ENCODE measurements around the gene RPS6KA6.
"Not testable (repeated sequence)": the region's sequence is repeated elsewhere in the genome, so short reads cannot be mapped to it uniquely, and the experiment has no call there.

The RPS6KA6 gene

GRCh38 chrX:84165711-84166110 lies 22.3 kb downstream of the RPS6KA6 start:
- no peak for DNase-seq (ENCODE audit: extremely low read depth in 1 of 2, low read depth in 1 of 2)

- no peak for DNase-seq (ENCODE audit: extremely low read depth in 1 of 2, low read depth in 1 of 2)
Measured at GRCh38 chrX:84162401-84162800, 25.6 kb downstream of the RPS6KA6 start.

DNA sequence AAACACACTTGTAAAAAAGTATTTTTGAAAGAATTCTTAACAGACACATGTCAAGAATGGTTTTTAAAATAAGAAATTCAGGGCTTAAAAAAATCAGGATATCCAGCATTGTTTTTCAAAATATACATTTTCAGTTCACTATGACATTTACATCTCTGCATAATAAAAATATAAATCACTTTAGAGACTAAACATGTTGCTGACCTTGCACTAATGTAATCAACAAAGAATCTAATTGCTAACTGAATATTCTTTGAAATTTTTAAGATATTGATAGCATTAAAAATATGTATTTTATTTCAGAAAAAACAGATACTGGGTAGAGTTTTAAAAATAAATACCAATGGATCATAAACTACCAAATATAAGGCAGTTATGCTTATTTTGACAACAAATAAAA lies 26.4 kb downstream of the RPS6KA6 start:
- no peak for DNase-seq (ENCODE audit: extremely low read depth in 1 of 2, low read depth in 1 of 2)

DNA sequence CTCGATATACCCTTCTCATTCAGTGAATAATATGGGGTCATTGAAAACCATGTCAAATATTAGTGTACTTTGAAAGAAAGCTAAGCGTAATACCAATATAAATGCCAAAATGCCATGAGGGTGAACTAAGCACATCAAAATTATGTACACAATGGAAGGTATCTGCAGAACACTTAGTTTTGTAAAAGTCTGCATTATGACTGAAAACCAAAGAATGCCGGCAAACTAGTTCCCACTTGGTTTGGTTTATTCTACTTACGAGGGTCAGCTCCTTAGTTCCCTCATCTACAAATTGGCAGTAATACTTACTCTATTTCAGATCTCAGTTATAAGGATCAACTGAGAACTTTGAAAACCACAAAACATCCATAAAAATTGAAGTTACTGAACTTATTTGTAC lies 27.3 kb downstream of the RPS6KA6 start:
- DNase-seq (ENCODE audit: extremely low read depth in 1 of 2, low read depth in 1 of 2) = no peak

GRCh38 chrX:84156821-84157220 lies 31.2 kb downstream of the RPS6KA6 start:
- DNase-seq (ENCODE audit: extremely low read depth in 1 of 2, low read depth in 1 of 2) = no peak

GRCh38 chrX:84155938-84156337 lies 32.1 kb downstream of the RPS6KA6 start:
- no peak for DNase-seq (ENCODE audit: extremely low read depth in 1 of 2, low read depth in 1 of 2)

- no peak for DNase-seq (ENCODE audit: extremely low read depth in 1 of 2, low read depth in 1 of 2)
Measured at GRCh38 chrX:84153538-84153937, 34.5 kb downstream of the RPS6KA6 start.

GRCh38 chrX:84144991-84145390 lies 43.0 kb downstream of the RPS6KA6 start:
- no peak for DNase-seq (ENCODE audit: extremely low read depth in 1 of 2, low read depth in 1 of 2)

DNA sequence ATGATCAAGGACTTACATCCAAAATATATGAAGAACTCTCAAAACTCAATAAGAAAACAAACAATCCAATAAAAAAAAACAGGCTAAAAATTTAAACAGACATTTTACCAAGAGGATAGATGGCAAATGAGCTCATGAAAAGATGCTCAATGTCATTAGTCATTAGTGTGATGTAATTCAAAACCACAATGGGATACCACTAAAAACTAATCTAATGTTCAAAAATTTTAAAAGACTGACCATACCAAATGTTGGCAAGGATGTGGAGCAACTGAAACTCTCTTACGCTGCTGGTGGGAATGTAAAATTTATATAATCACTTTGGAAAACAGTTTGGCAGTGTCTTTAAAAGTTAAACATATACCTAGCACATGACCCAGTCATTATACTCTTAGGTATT lies 43.7 kb downstream of the RPS6KA6 start:
- DNase-seq (ENCODE audit: extremely low read depth in 1 of 2, low read depth in 1 of 2) = no peak

GRCh38 chrX:84133023-84133422 lies 55.0 kb downstream of the RPS6KA6 start:
- no peak for DNase-seq (ENCODE audit: extremely low read depth in 1 of 2, low read depth in 1 of 2)

GRCh38 chrX:84123585-84123984 lies 64.4 kb downstream of the RPS6KA6 start:
- DNase-seq (ENCODE audit: extremely low read depth in 1 of 2, low read depth in 1 of 2) = no peak

DNA sequence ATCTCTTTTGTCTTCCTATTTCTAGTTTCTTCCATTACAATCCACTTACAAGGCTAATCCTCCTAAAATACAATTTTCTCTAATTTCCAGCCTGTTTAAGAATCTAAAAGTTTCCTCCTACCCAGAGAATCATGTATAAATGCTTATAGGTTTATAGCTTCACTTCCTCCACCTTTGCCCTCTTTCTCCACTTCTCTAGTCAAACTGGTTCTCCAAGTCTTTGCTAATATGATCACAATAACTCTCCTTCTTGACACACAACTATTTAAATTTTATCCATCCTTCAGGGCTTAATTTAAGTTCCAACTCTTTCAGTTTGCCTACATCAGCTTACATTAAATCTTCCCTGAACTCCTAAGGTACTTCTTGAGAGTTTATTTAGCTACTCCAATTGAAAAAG lies 69.2 kb downstream of the RPS6KA6 start:
- DNase-seq (ENCODE audit: extremely low read depth in 1 of 2, low read depth in 1 of 2) = no peak

GRCh38 chrX:84118315-84118714 lies 69.7 kb downstream of the RPS6KA6 start:
- no peak for DNase-seq (ENCODE audit: extremely low read depth in 1 of 2, low read depth in 1 of 2)

GRCh38 chrX:84108584-84108983 lies 79.4 kb downstream of the RPS6KA6 start:
- no peak for DNase-seq (ENCODE audit: extremely low read depth in 1 of 2, low read depth in 1 of 2)

DNA sequence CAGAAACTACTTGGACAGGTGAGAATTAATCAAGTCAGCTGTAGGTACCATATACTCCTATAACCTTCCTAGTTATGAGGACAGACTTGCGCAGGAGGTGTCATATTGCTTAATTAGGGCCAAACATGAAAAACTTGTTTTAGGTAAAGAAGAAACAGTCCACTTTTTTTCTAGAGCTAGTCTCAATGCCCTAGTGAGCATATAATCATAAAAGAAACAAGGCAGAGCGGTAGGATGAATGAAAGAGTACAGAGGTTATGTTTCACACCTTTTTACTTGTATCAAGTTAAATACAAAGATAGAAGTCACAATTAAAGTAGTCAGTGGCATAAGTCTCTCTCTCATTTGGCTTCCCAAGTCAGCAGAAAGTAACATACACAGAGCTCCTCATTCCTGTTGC lies 88.9 kb downstream of the RPS6KA6 start:
- no peak for DNase-seq (ENCODE audit: extremely low read depth in 1 of 2, low read depth in 1 of 2)

- not testable (repeated sequence) for DNase-seq (ENCODE audit: extremely low read depth in 1 of 2, low read depth in 1 of 2)
Measured at GRCh38 chrX:84079479-84080197, 108.4 kb downstream of the RPS6KA6 start.

- no peak for DNase-seq (ENCODE audit: extremely low read depth in 1 of 2, low read depth in 1 of 2)
Measured at GRCh38 chrX:84078991-84079390, 109.0 kb downstream of the RPS6KA6 start.

DNA sequence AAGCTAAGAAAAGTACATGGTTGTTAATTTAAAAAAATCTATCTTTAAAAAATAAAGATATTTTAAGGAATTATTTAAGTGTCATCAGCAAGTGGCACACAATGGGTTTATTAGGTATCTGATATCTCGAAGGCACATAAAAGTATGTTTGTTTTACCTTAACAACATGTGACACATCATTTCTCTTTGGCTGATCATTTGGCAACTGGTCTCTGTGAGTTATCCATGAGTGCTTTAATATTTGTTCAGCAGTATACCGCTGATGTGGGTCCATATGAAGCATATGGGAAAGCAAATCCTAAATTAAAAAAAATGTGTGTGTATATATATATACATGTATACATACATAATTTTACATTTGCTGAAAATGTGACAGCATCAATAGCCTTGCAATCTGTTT lies 123.2 kb downstream of the RPS6KA6 start:
- no peak for DNase-seq (ENCODE audit: extremely low read depth in 1 of 2, low read depth in 1 of 2)

- no peak for DNase-seq (ENCODE audit: extremely low read depth in 1 of 2, low read depth in 1 of 2)
Measured at GRCh38 chrX:84064164-84064563, 123.8 kb downstream of the RPS6KA6 start.

- DNase-seq (ENCODE audit: extremely low read depth in 1 of 2, low read depth in 1 of 2) = no peak
Measured at GRCh38 chrX:84047339-84047738, 140.7 kb downstream of the RPS6KA6 start.

DNA sequence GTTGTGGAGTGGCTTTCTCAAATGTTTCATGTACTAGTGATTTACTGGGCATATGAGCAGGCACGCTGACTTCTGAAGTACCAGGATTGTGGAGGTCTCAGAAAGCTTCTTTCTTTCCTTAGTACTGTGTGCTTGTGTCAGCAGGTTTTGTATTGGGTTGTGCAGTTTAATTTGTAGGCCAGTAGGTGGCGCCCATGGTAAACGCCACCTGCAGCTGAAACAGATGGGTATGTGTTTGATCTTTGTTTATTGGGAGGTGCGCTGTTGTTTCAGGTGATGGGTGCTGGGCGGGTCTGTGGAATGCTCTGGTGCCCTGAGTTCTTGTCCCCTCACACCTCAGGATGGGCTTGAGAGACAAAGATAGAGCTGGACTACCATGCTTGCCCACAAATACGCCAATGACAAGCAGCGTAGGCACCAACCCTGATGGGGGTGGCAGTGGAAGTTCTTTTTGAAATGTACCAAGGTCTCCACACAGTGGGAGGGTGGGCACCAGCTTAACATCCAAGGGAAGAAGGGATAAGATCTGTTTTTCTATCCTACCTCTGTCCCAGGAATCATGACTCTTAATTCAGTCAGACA lies 141.5 kb downstream of the RPS6KA6 start:
- no peak for DNase-seq (ENCODE audit: extremely low read depth in 1 of 2, low read depth in 1 of 2)

DNA sequence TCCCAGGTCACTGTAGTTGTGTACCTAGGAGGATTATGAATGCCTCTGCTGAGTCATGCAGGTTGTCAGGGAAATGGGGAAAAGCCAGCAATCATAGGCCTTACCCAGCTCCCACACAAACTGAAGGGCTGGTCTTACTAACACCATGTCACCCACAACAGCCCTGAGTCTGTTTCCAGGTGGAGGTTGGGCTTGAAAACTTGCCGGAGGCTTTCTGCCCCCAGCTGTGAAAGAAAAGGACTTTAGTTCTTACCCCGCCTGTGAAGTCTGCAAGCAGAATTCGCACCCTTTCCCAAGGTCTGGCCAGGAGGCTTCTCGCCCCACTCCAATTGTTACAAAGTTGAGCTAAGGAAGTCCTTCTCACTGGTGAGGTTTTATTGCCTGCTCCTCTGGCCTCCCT lies 143.9 kb downstream of the RPS6KA6 start:
- DNase-seq (ENCODE audit: extremely low read depth in 1 of 2, low read depth in 1 of 2) = no peak

Data from stimulated activated CD8-positive, alpha-beta memory T cell treated with anti-CD3 and anti-CD28 coated beads, Interleukin-7, amount 100 ng/mL, for 48 hours (primary cell).